Cardiac muscle cell (in vitro differentiated cells and primary cell): Measurements from ENCODE around the gene ARHGEF19. TPM values are rescaled to one million over a fixed set of nuclear protein-coding genes. Genes with fewer than 3 reads are reported as not detected.

Experiments
- DNase-seq, 2 donors: peaks; one replicate each; pipeline versions ENCODE4 v3.0.0 to v3.0.0-alpha.2; 2010 to 2017; ENCODE audit warnings: low read depth in 1 of 2, low spot score in 1 of 2
- H3K27ac ChIP-seq: fragments of 200-600 bp; sonication (generic); 2 replicates; pipeline ENCODE4 v1.5.1; 2016
- H3K27me3 ChIP-seq: fragments of 200-600 bp; sonication (generic); 2 replicates; pipeline ENCODE4 v1.6.0; 2016; ENCODE audit warnings: control low read depth
- H3K36me3 ChIP-seq: fragments of 200-600 bp; sonication (generic); 2 replicates; pipeline ENCODE4 v1.5.1; 2016; ENCODE audit warnings: control low read depth
- H3K4me1 ChIP-seq: fragments of 200-600 bp; sonication (generic); 2 replicates; pipeline ENCODE4 v1.8.1; 2017; ENCODE audit warnings: low read depth, mild to moderate bottlenecking, mixed run types
- H3K4me3 ChIP-seq: fragments of 200-600 bp; sonication (generic); 2 replicates; pipeline ENCODE4 v1.5.1; 2016; ENCODE audit warnings: mild to moderate bottlenecking
- H3K9me3 ChIP-seq: fragments of 200-600 bp; sonication (generic); 2 replicates; pipeline ENCODE4 v1.5.1; 2017; ENCODE audit warnings: low read depth, mild to moderate bottlenecking, control low read depth
- polyA plus RNA-seq: library from polyadenylated mRNA; unstranded; fragments of >200 nt; fragmentation: Nextera tagmentation; extraction: Ambion mirVana; gene quantifications from 2 replicates; pipeline ENCODE4 v1.2.1, GENCODE V29; 2016
- total RNA-seq: library from RNA; depleted of rRNA; stranded (reverse); fragments of >200 nt; gene quantifications from 2 replicates; pipeline ENCODE4 v1.2.3, GENCODE V29; 2016
- TF ChIP-seq, protein P1 (sequence below): IDR thresholded peaks from 2 replicates; pipeline ENCODE4 v1.5.1; 2012; ENCODE audit warnings: low read depth, mild to moderate bottlenecking, low read length

The ARHGEF19 gene
- total and polyA plus RNA-seq, 2 experiments from 2014 or later: 4.0 to 6.7 TPM

GRCh38 chr1:16211824-16212223 lies 628 bp downstream of the ARHGEF19 start:
- Histone ChIP-seq H3K9me3 (no peaks in the 10 kb centered on the region), H3K4me1 (no peaks in the 10 kb centered on the region), H3K36me3 (no peaks in the 10 kb centered on the region), H3K27ac (no peak overlapping the region), H3K4me3 (no peak overlapping the region), H3K27me3 (no peaks in the 10 kb centered on the region)
- no peak for DNase-seq
- TF ChIP-seq, protein P1, sequence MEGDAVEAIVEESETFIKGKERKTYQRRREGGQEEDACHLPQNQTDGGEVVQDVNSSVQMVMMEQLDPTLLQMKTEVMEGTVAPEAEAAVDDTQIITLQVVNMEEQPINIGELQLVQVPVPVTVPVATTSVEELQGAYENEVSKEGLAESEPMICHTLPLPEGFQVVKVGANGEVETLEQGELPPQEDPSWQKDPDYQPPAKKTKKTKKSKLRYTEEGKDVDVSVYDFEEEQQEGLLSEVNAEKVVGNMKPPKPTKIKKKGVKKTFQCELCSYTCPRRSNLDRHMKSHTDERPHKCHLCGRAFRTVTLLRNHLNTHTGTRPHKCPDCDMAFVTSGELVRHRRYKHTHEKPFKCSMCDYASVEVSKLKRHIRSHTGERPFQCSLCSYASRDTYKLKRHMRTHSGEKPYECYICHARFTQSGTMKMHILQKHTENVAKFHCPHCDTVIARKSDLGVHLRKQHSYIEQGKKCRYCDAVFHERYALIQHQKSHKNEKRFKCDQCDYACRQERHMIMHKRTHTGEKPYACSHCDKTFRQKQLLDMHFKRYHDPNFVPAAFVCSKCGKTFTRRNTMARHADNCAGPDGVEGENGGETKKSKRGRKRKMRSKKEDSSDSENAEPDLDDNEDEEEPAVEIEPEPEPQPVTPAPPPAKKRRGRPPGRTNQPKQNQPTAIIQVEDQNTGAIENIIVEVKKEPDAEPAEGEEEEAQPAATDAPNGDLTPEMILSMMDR: no peak

- Histone ChIP-seq H3K27me3 (no peaks in the 10 kb centered on the region), H3K36me3 (no peaks in the 10 kb centered on the region), H3K9me3 (no peaks in the 10 kb centered on the region), H3K4me3 (no peak overlapping the region), H3K27ac (no peak overlapping the region), H3K4me1 (no peaks in the 10 kb centered on the region)
- TF ChIP-seq, protein P1: no peak
- no peak for DNase-seq
Measured at GRCh38 chr1:16210581-16210980, 1.9 kb downstream of the ARHGEF19 start.

- no peak for DNase-seq
- H3K4me1 ChIP-seq: no peaks in the 10 kb centered on the region
- no peaks in the 10 kb centered on the region for H3K27me3 ChIP-seq
- H3K9me3 ChIP-seq: no peaks in the 10 kb centered on the region
- H3K36me3 ChIP-seq: no peaks in the 10 kb centered on the region
- TF ChIP-seq, protein P1: no peak
- no peak overlapping the region for H3K4me3 ChIP-seq
- no peak overlapping the region for H3K27ac ChIP-seq
Measured at GRCh38 chr1:16209847-16210407, 2.5 kb downstream of the ARHGEF19 start.

DNA sequence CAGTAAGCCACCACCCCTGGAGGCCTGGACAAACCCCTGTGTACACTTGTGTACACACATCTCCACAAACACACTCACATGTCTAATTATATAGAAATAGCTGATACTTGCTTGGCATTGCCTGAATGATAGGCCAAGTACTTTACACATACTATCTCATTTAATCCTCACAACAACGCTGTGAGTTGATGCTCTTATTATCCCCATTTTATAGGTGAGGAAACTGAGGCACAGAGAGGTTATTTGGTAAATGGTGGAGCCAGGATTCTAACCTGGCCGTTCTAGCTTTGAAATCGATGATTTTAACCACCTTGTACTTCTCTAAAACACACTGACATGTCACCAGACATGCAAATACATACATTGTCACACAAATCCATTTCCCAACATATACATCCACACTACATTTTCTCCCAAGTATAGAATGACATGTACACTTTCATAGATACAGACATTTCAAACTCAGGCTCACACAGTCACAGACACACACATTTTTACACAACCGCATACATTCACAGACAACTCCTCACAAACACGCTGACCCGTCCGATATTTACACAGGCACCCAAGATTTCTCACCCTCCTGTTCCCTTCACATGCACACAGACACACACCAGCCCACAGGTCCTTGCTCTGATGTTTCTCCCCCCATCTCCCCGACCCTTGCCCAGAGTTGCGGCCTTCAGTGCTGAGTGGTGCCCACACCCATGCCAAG lies 3.2 kb downstream of the ARHGEF19 start:
- Histone ChIP-seq H3K27me3 (no peaks in the 10 kb centered on the region), H3K9me3 (no peaks in the 10 kb centered on the region), H3K4me1 (no peaks in the 10 kb centered on the region), H3K4me3 (no peak overlapping the region), H3K27ac (no peak overlapping the region), H3K36me3 (no peaks in the 10 kb centered on the region)
- no peak for DNase-seq
- TF ChIP-seq, protein P1: no peak

GRCh38 chr1:16208270-16208987 lies 4.0 kb downstream of the ARHGEF19 start:
- H3K4me3 ChIP-seq: no peak overlapping the region
- DNase-seq: peak in 1 of 2 donors; percentile 34
- H3K4me1 ChIP-seq: no peaks in the 10 kb centered on the region
- no peaks in the 10 kb centered on the region for H3K9me3 ChIP-seq
- H3K36me3 ChIP-seq: no peaks in the 10 kb centered on the region
- H3K27ac ChIP-seq: no peak overlapping the region
- TF ChIP-seq, protein P1: no peak
- H3K27me3 ChIP-seq: no peaks in the 10 kb centered on the region
